ENCODE results near the gene HSD17B3. TPM values are rescaled to one million over a fixed set of nuclear protein-coding genes. Genes with fewer than 3 reads are reported as not detected.

Gene HSD17B3
- total RNA-seq, 1 experiment from 2014 or later: not detected

GRCh38 chr9:96294159-96294545 lies 7.8 kb downstream of the HSD17B3 start:
- H3K9ac ChIP-seq (ENCODE audit: low read length): no peak overlapping the region
- H3K36me3 ChIP-seq (ENCODE audit: insufficient read depth, low read length): no peaks in the 10 kb centered on the region
- H3K79me2 ChIP-seq (ENCODE audit: low read length): no peaks in the 10 kb centered on the region
- H4K20me1 ChIP-seq (ENCODE audit: insufficient read depth, low read depth, low read length): no peaks in the 10 kb centered on the region
- no peak for DNase-seq
- no peaks in the 10 kb centered on the region for H3K9me3 ChIP-seq (ENCODE audit: low read length)
- no peak overlapping the region for H3K4me3 ChIP-seq (ENCODE audit: low read length)
- no peaks in the 10 kb centered on the region for H3K27me3 ChIP-seq (ENCODE audit: low read length)
- no peak overlapping the region for H3K4me2 ChIP-seq (ENCODE audit: low read depth, low read length, poor library complexity, severe bottlenecking)
- no peak overlapping the region for H3K27ac ChIP-seq (ENCODE audit: low read length)
- H3K4me1 ChIP-seq (ENCODE audit: low read length): no peaks in the 10 kb centered on the region
- H2AFZ ChIP-seq (ENCODE audit: low read length): no peak overlapping the region
- no peaks in the 10 kb centered on the region for H3K9me2 ChIP-seq (replicated peaks; ENCODE audit: insufficient read depth, low read length)

- no peaks in the 10 kb centered on the region for H3K9me3 ChIP-seq (ENCODE audit: low read length)
- H3K9ac ChIP-seq (ENCODE audit: low read length): no peak overlapping the region
- H3K27ac ChIP-seq (ENCODE audit: low read length): no peak overlapping the region
- H3K4me2 ChIP-seq (ENCODE audit: low read depth, low read length, poor library complexity, severe bottlenecking): no peak overlapping the region
- no peaks in the 10 kb centered on the region for H3K4me1 ChIP-seq (ENCODE audit: low read length)
- H4K20me1 ChIP-seq (ENCODE audit: insufficient read depth, low read depth, low read length): no peaks in the 10 kb centered on the region
- H3K4me3 ChIP-seq (ENCODE audit: low read length): no peak overlapping the region
- H3K9me2 ChIP-seq (replicated peaks; ENCODE audit: insufficient read depth, low read length): no peaks in the 10 kb centered on the region
- DNase-seq: no peak
- H3K79me2 ChIP-seq (ENCODE audit: low read length): no peaks in the 10 kb centered on the region
- no peaks in the 10 kb centered on the region for H3K27me3 ChIP-seq (ENCODE audit: low read length)
- no peaks in the 10 kb centered on the region for H3K36me3 ChIP-seq (ENCODE audit: insufficient read depth, low read length)
- no peak overlapping the region for H2AFZ ChIP-seq (ENCODE audit: low read length)
Observed at GRCh38 chr9:96293498-96294158, 8.3 kb downstream of the HSD17B3 start.

GRCh38 chr9:96289392-96289791 lies 12.6 kb downstream of the HSD17B3 start:
- H3K4me1 ChIP-seq (ENCODE audit: low read length): no peaks in the 10 kb centered on the region
- no peak overlapping the region for H3K4me3 ChIP-seq (ENCODE audit: low read length)
- no peaks in the 10 kb centered on the region for H3K79me2 ChIP-seq (ENCODE audit: low read length)
- no peak overlapping the region for H3K9ac ChIP-seq (ENCODE audit: low read length)
- H2AFZ ChIP-seq (ENCODE audit: low read length): no peak overlapping the region
- no peaks in the 10 kb centered on the region for H3K9me2 ChIP-seq (replicated peaks; ENCODE audit: insufficient read depth, low read length)
- no peaks in the 10 kb centered on the region for H3K36me3 ChIP-seq (ENCODE audit: insufficient read depth, low read length)
- no peak overlapping the region for H3K4me2 ChIP-seq (ENCODE audit: low read depth, low read length, poor library complexity, severe bottlenecking)
- no peak for DNase-seq
- no peak overlapping the region for H3K27ac ChIP-seq (ENCODE audit: low read length)
- no peaks in the 10 kb centered on the region for H3K9me3 ChIP-seq (ENCODE audit: low read length)
- no peaks in the 10 kb centered on the region for H3K27me3 ChIP-seq (ENCODE audit: low read length)
- H4K20me1 ChIP-seq (ENCODE audit: insufficient read depth, low read depth, low read length): no peaks in the 10 kb centered on the region

GRCh38 chr9:96281641-96282040 lies 20.3 kb downstream of the HSD17B3 start:
- Histone ChIP-seq H2AFZ (ENCODE audit: low read length) (no peak overlapping the region), H3K4me1 (ENCODE audit: low read length) (no peaks in the 10 kb centered on the region)

DNA sequence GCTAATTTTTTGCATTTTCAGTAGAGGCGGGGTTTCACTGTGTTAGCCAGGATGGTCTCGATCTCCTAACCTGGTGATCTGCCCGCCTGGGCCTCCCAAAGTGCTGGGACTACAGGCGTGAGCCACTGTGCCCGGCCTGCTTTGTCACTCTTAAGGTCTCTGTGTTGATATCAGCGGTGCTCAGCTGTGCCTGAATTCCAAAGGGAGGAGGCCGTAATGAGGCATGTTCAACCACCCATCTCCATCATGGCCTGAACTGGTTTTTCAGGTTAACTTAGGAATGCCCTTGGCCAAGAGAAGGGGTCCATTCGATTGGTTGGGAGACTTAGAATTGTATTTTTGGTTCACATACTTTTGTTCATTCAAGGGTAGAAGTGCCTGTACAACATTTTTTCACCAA lies 22.0 kb downstream of the HSD17B3 start:
- no peaks in the 10 kb centered on the region for H3K27me3 ChIP-seq (ENCODE audit: low read length)
- H3K27ac ChIP-seq (ENCODE audit: low read length): no peak overlapping the region
- H2AFZ ChIP-seq (ENCODE audit: low read length): no peak overlapping the region
- H3K4me3 ChIP-seq (ENCODE audit: low read length): no peak overlapping the region
- H3K9ac ChIP-seq (ENCODE audit: low read length): no peak overlapping the region
- no peaks in the 10 kb centered on the region for H4K20me1 ChIP-seq (ENCODE audit: insufficient read depth, low read depth, low read length)
- H3K4me1 ChIP-seq (ENCODE audit: low read length): no peaks in the 10 kb centered on the region
- H3K4me2 ChIP-seq (ENCODE audit: low read depth, low read length, poor library complexity, severe bottlenecking): no peak overlapping the region
- DNase-seq: no peak
- no peaks in the 10 kb centered on the region for H3K9me2 ChIP-seq (replicated peaks; ENCODE audit: insufficient read depth, low read length)
- H3K79me2 ChIP-seq (ENCODE audit: low read length): no peaks in the 10 kb centered on the region
- no peaks in the 10 kb centered on the region for H3K9me3 ChIP-seq (ENCODE audit: low read length)
- H3K36me3 ChIP-seq (ENCODE audit: insufficient read depth, low read length): no peaks in the 10 kb centered on the region

More at GRCh38 chr9:96281641-96282040, 20.3 kb downstream of the HSD17B3 start:
- H3K27ac ChIP-seq (ENCODE audit: low read length): no peak overlapping the region
- no peaks in the 10 kb centered on the region for H3K9me2 ChIP-seq (replicated peaks; ENCODE audit: insufficient read depth, low read length)
- no peak overlapping the region for H3K4me3 ChIP-seq (ENCODE audit: low read length)
- H3K36me3 ChIP-seq (ENCODE audit: insufficient read depth, low read length): no peaks in the 10 kb centered on the region
- no peaks in the 10 kb centered on the region for H3K79me2 ChIP-seq (ENCODE audit: low read length)
- no peak for DNase-seq
- no peak overlapping the region for H3K9ac ChIP-seq (ENCODE audit: low read length)
- no peaks in the 10 kb centered on the region for H4K20me1 ChIP-seq (ENCODE audit: insufficient read depth, low read depth, low read length)
- no peaks in the 10 kb centered on the region for H3K9me3 ChIP-seq (ENCODE audit: low read length)
- H3K4me2 ChIP-seq (ENCODE audit: low read depth, low read length, poor library complexity, severe bottlenecking): no peak overlapping the region
- no peaks in the 10 kb centered on the region for H3K27me3 ChIP-seq (ENCODE audit: low read length)

DNA sequence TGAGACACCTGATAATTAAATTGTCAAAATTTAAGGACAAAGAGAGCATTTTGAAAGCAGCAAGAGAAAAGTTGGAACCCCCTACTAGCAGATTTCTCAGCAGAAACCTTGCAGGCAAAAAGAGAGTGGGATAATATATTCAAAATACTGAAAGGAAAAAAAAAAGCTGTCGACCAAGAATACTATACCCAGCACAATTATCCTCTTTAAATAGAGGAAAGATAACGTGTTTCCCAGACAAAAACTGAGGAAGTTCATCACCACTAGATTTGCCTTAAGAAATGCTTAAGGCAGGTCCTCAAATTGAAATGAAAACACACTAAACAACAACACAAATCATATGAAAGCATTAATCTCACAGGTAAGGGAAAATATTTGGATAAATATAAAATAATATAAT lies 27.0 kb downstream of the HSD17B3 start:
- no peak overlapping the region for H2AFZ ChIP-seq (ENCODE audit: low read length)
- no peaks in the 10 kb centered on the region for H3K4me1 ChIP-seq (ENCODE audit: low read length)
- no peak overlapping the region for H3K9ac ChIP-seq (ENCODE audit: low read length)

DNA sequence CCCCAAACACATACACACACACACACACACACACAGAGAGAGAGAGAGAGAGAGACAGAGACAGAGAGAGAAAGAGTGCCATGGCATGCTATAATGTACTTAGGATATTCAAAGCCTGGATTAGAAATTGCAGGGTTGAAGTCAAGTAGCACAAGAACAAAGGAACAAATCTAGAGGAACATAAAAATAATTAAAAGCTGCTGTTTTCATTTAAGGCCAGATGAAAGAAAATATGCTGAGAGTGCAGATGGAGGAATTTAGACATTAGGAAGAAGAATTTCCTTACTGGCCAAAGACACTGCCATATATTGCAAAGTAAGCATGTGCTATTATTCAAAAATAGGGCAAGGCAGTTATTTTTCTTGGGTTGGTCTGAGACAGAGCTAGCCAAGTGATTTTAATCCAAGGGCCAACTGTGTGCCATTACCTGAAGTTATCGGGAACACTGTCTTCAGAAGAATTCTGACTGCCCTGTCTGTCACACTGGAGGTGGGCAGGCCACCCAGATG lies 31.7 kb downstream of the HSD17B3 start:
- H3K4me2 ChIP-seq (ENCODE audit: low read depth, low read length, poor library complexity, severe bottlenecking): no peak overlapping the region
- DNase-seq: no peak
- H3K79me2 ChIP-seq (ENCODE audit: low read length): no peaks in the 10 kb centered on the region
- no peaks in the 10 kb centered on the region; the same call in 1 of the 2 replicates for H3K9me2 ChIP-seq (replicated peaks; ENCODE audit: insufficient read depth, low read length)
- H2AFZ ChIP-seq (ENCODE audit: low read length): no peak overlapping the region
- H3K4me1 ChIP-seq (ENCODE audit: low read length): no peaks in the 10 kb centered on the region
- peaks cover 4% of the 10 kb centered on the region for H3K9me3 ChIP-seq (ENCODE audit: low read length)
- no peak overlapping the region for H3K27ac ChIP-seq (ENCODE audit: low read length)
- no peaks in the 10 kb centered on the region for H3K36me3 ChIP-seq (ENCODE audit: insufficient read depth, low read length)
- no peaks in the 10 kb centered on the region for H4K20me1 ChIP-seq (ENCODE audit: insufficient read depth, low read depth, low read length)
- H3K9ac ChIP-seq (ENCODE audit: low read length): no peak overlapping the region
- no peak overlapping the region for H3K4me3 ChIP-seq (ENCODE audit: low read length)
- no peaks in the 10 kb centered on the region for H3K27me3 ChIP-seq (ENCODE audit: low read length)

More for the DNA sequence above, 27.0 kb downstream of the HSD17B3 start:
- Histone ChIP-seq H3K27ac (ENCODE audit: low read length) (no peak overlapping the region), H4K20me1 (ENCODE audit: insufficient read depth, low read depth, low read length) (no peaks in the 10 kb centered on the region), H3K79me2 (ENCODE audit: low read length) (no peaks in the 10 kb centered on the region), H3K27me3 (ENCODE audit: low read length) (no peaks in the 10 kb centered on the region), H3K36me3 (ENCODE audit: insufficient read depth, low read length) (no peaks in the 10 kb centered on the region), H3K4me3 (ENCODE audit: low read length) (no peak overlapping the region), H3K9me3 (ENCODE audit: low read length) (peaks cover 4% of the 10 kb centered on the region), H3K4me2 (ENCODE audit: low read depth, low read length, poor library complexity, severe bottlenecking) (no peak overlapping the region), H3K9me2 (replicated peaks; ENCODE audit: insufficient read depth, low read length) (no peaks in the 10 kb centered on the region; the same call in 1 of the 2 replicates)
- DNase-seq: no peak

GRCh38 chr9:96258967-96259366 lies 43.0 kb downstream of the HSD17B3 start:
- Histone ChIP-seq H3K4me2 (ENCODE audit: low read depth, low read length, poor library complexity, severe bottlenecking) (no peak overlapping the region), H3K4me1 (ENCODE audit: low read length) (no peaks in the 10 kb centered on the region), H3K27ac (ENCODE audit: low read length) (no peak overlapping the region), H3K27me3 (ENCODE audit: low read length) (no peaks in the 10 kb centered on the region), H3K36me3 (ENCODE audit: insufficient read depth, low read length) (no peaks in the 10 kb centered on the region), H2AFZ (ENCODE audit: low read length) (no peak overlapping the region), H3K9me3 (ENCODE audit: low read length) (no peaks in the 10 kb centered on the region), H3K4me3 (ENCODE audit: low read length) (no peak overlapping the region), H3K9me2 (replicated peaks; ENCODE audit: insufficient read depth, low read length) (no peaks in the 10 kb centered on the region), H3K9ac (ENCODE audit: low read length) (no peak overlapping the region), H4K20me1 (ENCODE audit: insufficient read depth, low read depth, low read length) (no peaks in the 10 kb centered on the region), H3K79me2 (ENCODE audit: low read length) (no peaks in the 10 kb centered on the region)
- DNase-seq: no peak
